Left kidney (tissue), 2 donors: Measurements from ENCODE around the gene LRRC4C. TPM values are rescaled to one million over a fixed set of nuclear protein-coding genes. Genes with fewer than 3 reads are reported as not detected.

Experiments
- DNase-seq: peaks from one replicate; pipeline ENCODE4 v3.0.0-alpha.2; 2013
- polyA plus RNA-seq: library from polyadenylated mRNA; unstranded; fragments of 120-200 nt; gene quantifications from one replicate; pipeline ENCODE4 v1.2.1, GENCODE V29; 2013; ENCODE audit not compliant: insufficient read length

The LRRC4C gene
- polyA plus RNA-seq, 1 donor: 17.0 TPM

GRCh38 chr11:41250408-41250935 lies 209.0 kb downstream of the LRRC4C start:
- DNase-seq: no peak

- no peak for DNase-seq
Observed at GRCh38 chr11:41247621-41248020, 211.8 kb downstream of the LRRC4C start.

GRCh38 chr11:41246399-41246745 lies 213.1 kb downstream of the LRRC4C start:
- DNase-seq: no peak

- DNase-seq: no peak
Observed at GRCh38 chr11:41245704-41246398, 213.6 kb downstream of the LRRC4C start.

- DNase-seq: no peak
Observed at GRCh38 chr11:41245184-41245583, 214.3 kb downstream of the LRRC4C start.

GRCh38 chr11:41237382-41237781 lies 222.1 kb downstream of the LRRC4C start:
- peak; percentile 33 for DNase-seq

- DNase-seq: no peak
Observed at GRCh38 chr11:41235668-41236067, 223.8 kb downstream of the LRRC4C start.

- DNase-seq: no peak
Observed at GRCh38 chr11:41225856-41226633, 233.4 kb downstream of the LRRC4C start.

GRCh38 chr11:41222236-41222635 lies 237.2 kb downstream of the LRRC4C start:
- DNase-seq: no peak

GRCh38 chr11:41206388-41206787 lies 253.1 kb downstream of the LRRC4C start:
- no peak for DNase-seq

- DNase-seq: peak; percentile 63
Observed at GRCh38 chr11:41201156-41201555, 258.3 kb downstream of the LRRC4C start.

GRCh38 chr11:41190437-41191082 lies 268.9 kb downstream of the LRRC4C start:
- DNase-seq: no peak

GRCh38 chr11:41189701-41190436 lies 269.6 kb downstream of the LRRC4C start:
- no peak for DNase-seq

GRCh38 chr11:41177791-41178190 lies 281.7 kb downstream of the LRRC4C start:
- no peak for DNase-seq

GRCh38 chr11:41175304-41175972 lies 284.0 kb downstream of the LRRC4C start:
- no peak for DNase-seq

GRCh38 chr11:41146326-41146725 lies 313.1 kb downstream of the LRRC4C start:
- DNase-seq: no peak

GRCh38 chr11:41145420-41145819 lies 314.0 kb downstream of the LRRC4C start:
- no peak for DNase-seq

GRCh38 chr11:41134971-41135370 lies 324.5 kb downstream of the LRRC4C start:
- DNase-seq: no peak

GRCh38 chr11:41133023-41133422 lies 326.4 kb downstream of the LRRC4C start:
- no peak for DNase-seq

- DNase-seq: no peak
Observed at GRCh38 chr11:41121600-41121999, 337.9 kb downstream of the LRRC4C start.

GRCh38 chr11:41119484-41119883 lies 340.0 kb downstream of the LRRC4C start:
- DNase-seq: no peak

GRCh38 chr11:41118521-41118920 lies 340.9 kb downstream of the LRRC4C start:
- no peak for DNase-seq
